GM19452 (cell line): ENCODE data around the gene IL10RA.

Experiments
- ATAC-seq: cut with Tn5 transposase; IDR thresholded peaks from one replicate; pipeline ENCODE4 v1.9.1; 2021; ENCODE audit not compliant: unreplicated experiment

The IL10RA gene

GRCh38 chr11:118042796-118043195 is 56.6 kb downstream of the IL10RA start:
- ATAC-seq: no peak

- ATAC-seq: no peak
Measured at GRCh38 chr11:118045191-118045590, 59.0 kb downstream of the IL10RA start.

GRCh38 chr11:118046051-118046963 is 60.1 kb downstream of the IL10RA start:
- ATAC-seq: no peak

GRCh38 chr11:118046964-118047700 is 60.9 kb downstream of the IL10RA start:
- ATAC-seq: no peak

- ATAC-seq: no peak
Measured at GRCh38 chr11:118047749-118048148, 61.6 kb downstream of the IL10RA start.

GRCh38 chr11:118048472-118049370 is 62.5 kb downstream of the IL10RA start:
- no peak for ATAC-seq

GRCh38 chr11:118049771-118050170 is 63.6 kb downstream of the IL10RA start:
- no peak for ATAC-seq

GRCh38 chr11:118050208-118050891 is 64.2 kb downstream of the IL10RA start:
- no peak for ATAC-seq
